HG03469 (cell line): ENCODE results near the gene USHBP1.
A peak's percentile ranks its signal among the peaks of the same experiment; 100 is the strongest.

Experiments used
- ATAC-seq: cut with Tn5 transposase; IDR thresholded peaks from one replicate; pipeline ENCODE4 v1.9.1; 2021; ENCODE audit warnings: mild to moderate bottlenecking, moderate library complexity, moderate number of reproducible peaks; ENCODE audit not compliant: unreplicated experiment

Gene USHBP1

GRCh38 chr19:17266589-17266974 lies 2.0 kb upstream of the USHBP1 start:
- peak; percentile 17 for ATAC-seq

GRCh38 chr19:17266026-17266425 lies 1.5 kb upstream of the USHBP1 start:
- ATAC-seq, result no peak

DNA sequence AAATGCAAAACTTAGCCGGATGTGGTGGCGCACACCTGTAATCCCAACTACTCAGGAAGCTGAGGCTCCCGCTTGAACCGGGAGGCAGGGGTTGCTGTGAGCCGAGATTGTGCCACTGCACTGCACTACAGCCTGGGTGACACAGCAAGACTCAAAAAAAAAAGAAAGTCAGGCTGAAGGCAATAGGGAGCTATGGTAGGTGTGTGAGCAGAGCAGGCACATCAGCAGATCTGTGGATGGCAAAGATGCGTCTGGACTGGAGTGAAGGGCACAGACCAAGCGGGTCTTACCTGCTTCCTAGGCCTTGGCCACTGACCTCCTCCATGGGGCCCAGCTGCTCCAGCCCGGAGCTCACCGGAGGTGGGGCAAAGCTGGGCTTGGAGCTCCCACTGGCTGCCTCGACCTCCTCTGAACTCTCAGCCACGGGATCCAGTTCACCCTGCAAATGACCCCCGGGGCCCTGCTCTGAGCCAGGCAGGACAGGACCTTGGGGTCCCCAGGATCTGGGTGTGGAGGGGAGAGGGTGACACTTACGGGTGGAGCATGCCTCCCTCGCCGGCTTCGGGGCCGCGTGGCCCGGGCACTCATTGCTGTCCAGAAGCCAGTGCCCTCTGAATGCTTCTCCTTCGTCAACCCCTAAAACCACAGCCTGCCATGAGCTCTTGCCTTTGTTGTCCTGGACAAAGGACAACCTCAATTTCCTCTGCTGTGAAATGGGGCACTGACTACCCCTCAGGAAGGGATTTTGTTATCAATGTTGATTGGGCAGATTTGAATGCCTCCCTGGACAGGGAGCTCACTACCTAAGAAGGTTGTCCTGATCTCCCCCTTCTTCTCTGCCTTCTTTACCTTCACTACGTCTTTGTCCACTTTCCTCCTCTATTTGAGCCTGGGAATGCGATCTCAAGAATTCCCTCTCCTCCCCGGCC lies 569 bp downstream of the USHBP1 start:
- no peak for ATAC-seq

DNA sequence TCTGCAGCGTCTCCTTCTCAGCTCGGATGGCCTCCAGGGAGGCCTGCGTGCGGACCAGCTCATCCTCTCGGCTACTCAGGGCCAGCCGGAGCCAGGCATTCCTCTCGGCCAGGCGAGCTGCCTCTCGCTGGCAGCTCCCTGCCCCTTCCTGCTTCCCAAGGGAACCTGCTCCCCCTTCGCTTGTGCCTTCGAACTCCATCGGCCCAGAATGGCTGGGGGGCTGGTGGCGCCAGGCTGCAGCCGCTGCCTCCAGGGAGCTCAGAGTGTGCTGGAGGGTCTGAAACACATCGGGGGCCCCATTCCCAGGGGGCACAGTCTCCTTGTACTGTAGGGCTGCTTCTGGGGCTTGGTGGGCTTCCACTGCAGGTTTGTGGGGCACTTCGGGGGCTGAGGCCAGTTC lies 2.0 kb downstream of the USHBP1 start:
- no peak for ATAC-seq

DNA sequence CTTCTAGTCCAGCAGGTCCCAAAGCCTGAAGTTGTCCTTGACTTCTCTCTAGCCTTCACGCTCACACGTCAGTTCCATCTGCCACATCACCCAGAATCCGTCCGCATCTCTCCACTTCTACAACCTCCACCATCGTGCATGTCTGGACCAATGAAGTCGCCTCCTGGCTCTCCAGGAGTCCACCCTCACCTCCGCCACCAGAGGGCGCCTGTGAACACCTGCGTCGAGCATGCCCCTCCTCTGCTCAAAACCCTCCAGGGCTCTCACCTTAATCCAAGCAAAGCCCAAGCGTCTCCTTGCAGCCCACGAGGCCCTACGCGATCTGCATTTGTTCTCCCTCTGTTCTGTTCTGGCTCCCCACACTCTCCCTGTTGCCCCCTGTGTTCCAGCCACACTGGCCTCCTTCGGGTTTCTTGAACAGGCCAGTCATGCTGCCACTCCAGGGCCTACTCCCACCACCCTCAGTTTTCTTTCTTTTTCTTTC lies 3.7 kb downstream of the USHBP1 start:
- peak; percentile 65 for ATAC-seq

DNA sequence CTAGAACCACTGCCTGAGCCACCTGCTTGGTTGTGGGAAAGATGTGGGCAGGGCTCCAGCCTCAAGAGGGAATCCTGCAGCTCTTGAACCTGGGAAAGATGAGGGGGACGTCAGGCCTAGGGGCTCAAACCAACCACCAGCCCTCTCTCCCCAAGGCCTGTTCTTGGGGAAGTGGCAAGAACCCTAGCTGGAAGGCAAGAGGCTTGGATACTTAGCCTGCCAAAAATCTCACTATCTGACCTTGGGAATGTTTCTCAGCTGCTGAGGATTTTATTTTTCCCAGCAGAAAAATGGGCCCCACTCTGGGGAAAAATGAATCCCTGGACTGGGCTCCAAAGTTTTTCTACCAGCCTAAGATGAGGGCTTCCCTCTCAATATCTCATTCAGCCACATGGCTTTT lies 4.6 kb downstream of the USHBP1 start:
- ATAC-seq, result no peak

DNA sequence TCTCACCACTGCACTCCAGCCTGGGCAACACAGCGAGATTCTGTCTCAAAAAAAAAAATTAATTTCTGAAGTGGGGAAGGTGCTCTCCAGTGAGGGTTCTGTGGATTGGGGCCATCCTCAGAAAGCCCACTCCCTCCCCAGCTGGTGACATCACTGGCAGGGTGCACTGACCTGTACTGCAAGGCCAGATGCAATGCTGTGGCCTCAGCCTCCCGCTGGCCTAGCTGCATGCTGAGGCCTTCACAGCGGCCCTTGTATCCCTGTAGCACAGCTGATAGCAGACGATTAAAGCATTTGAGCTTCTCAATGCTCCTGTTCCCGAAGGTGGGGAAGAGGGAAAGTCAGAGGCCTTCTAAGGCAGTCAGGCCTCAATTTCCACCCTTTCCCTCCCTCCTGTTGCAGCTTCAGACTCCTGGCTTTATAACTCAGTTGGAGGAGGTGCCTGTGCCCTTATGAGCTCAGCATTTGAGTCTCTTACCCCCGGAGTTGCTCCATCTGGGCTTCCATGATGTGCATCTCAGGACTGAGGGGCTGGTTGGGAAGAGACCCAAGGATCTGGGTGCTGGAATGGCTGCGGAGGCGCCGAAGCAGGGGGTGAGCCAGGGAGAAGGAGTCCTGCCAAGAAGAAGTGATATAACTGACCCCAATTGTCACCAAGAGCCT lies 5.3 kb downstream of the USHBP1 start:
- no peak for ATAC-seq

- no peak for ATAC-seq
Observed at GRCh38 chr19:17256130-17256529, 8.4 kb downstream of the USHBP1 start.

GRCh38 chr19:17255150-17255621 lies 9.4 kb downstream of the USHBP1 start:
- no peak for ATAC-seq

DNA sequence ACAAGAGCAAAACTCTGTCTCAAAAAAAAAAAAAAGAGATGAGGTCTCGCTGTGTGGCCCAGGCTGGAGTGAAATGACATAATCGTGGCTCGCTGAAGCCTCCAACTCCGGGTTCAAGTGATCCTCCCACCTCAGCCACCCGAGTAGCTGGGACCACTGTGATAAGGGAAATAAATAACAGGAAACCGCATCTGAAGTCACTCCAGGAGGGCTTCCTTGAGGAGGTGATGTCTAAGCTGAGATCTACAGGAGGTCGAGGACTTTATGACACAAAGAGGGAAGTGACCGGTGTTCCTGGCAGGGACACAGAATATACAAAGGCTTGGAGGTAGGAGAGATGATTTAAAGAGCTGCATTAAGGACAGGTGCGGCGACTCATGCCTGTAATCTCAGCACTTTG lies 9.9 kb downstream of the USHBP1 start:
- ATAC-seq, result no peak

- no peak for ATAC-seq
Observed at GRCh38 chr19:17249887-17250548, 14.5 kb downstream of the USHBP1 start.

- ATAC-seq, result no peak
Observed at GRCh38 chr19:17248011-17248776, 16.4 kb downstream of the USHBP1 start.

GRCh38 chr19:17246681-17247425 lies 17.7 kb downstream of the USHBP1 start:
- ATAC-seq, result no peak

GRCh38 chr19:17245535-17245984 lies 19.0 kb downstream of the USHBP1 start, which contains the start of gene NR2F6:
NR2F6 (minus strand) TSS chr19:17245919; CDS start chr19:17245220, 699 bp downstream.
- ATAC-seq, result no peak

DNA sequence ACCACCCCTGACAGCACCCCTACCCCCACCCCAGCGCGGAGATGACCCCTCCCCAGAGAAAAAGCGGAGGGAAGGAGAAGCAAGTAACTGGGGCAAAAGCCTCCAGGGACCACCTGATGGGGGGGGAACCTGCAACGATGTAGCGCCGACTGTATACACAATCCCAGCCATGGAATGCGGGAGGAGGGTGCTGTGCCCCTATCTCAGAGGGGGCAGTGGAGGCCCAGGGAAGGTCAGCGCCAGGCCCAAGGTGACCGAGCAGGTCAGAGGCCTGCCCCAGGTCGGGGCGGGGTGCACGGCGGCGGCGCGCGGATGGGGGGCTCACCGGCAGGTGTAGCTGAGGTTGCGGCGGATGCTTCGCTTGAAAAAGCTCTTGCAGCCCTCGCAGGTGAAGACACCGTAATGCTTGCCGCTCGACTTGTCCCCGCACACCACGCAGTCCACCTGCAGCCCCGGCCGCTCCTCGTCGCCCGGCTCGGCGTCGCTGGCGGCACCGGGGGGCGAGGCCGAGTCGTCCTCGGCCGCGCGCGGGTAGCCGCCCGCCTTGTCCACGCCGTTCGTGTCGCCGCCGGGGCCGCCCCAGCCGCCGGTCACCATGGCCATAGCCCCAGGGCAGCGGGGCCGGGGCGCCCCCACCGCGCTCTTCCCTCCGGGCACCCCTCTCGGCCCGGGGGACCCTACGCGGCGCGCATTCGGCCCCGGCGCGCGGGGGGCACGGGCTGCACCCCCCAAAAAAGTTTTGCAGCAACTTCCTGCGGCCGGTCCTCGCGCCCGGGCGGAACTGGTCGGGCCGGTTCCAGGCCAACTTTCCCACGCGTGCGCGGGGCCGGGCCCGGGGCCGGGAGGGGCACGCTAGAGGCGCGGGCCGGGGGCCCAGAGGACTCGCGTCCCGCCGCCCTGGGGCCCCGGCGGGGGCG lies 19.7 kb downstream of the USHBP1 start:
- ATAC-seq, result no peak

DNA sequence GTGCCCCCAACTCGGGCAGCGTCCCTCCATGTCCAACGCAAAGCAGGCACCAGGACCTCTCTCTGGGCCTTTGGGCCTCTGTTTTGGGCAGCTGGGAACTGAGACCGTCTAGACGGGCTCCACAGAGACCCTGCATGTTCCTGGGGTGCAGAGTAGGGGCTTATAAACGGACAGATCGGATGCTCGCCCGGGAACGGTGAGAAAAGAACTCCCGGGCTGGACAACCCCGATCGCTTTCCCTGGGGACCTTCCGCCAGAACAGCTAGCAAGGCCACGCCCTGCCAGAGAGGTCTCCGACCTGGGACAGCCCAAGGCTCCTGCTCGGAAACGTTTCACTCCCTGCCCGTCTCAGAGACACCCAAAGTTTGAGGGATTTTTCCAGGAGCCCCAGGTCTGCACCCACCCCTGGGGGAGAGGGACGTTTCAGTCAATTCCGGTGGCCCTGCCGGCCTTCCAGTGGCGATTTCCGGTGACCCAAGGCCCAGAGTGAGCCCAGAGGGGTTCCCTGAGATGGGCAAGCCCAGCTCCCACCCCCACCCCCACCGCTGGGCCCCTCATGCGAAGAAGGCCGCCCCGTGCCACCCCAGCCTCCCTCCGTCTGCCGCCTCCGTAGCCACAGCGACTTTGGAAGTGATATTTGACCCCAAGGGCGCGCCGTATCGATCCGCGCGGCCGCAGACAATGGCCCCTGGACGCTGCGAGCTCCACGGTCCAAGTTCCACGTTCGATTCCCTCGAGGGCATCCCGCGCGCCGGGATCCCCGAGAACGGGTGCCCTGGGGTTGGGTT lies 20.5 kb downstream of the USHBP1 start:
- no peak for ATAC-seq

DNA sequence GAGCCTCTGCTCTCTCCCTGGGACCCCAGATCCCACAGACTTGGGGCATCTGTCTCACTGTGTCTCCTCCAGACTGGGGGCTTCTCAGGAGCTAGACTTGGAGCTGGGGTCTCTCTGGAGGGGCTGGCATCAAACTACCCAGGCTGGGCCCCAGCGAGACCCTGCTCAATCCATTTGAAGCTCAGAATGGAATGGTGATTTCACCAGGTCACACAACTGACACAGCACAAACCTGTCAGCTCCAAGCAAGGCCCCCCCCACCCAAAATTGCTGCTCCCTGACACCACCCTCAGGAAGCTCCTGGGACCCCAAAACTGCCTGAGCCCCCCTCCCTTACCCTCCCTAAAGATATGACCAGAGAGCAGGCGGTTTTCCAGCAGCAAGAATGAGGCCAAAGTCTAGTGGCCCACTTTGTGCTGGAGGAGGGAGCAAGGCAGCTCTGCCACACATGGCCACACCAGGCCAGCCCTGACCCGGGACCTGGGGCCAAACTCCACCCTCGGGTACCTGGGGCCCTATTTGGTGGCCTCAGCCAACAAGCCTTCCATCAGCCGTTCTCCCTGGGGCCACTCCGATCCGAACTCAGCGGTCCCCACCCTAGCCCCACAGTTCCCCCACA lies 21.2 kb downstream of the USHBP1 start:
- no peak for ATAC-seq
